HG03558 (cell line): ENCODE results near the gene SLC9A7.
A peak's percentile ranks its signal among the peaks of the same experiment; 100 is the strongest.
"Not testable (repeated sequence)": the region's sequence is repeated elsewhere in the genome, so short reads cannot be mapped to it uniquely, and the experiment has no call there.

ENCODE experiments used
- ATAC-seq: cut with Tn5 transposase; IDR thresholded peaks from one replicate; pipeline ENCODE4 v1.9.1; 2021; ENCODE audit warnings: moderate number of reproducible peaks; ENCODE audit not compliant: unreplicated experiment; ENCODE audit errors: extremely low read depth

SLC9A7 gene

DNA sequence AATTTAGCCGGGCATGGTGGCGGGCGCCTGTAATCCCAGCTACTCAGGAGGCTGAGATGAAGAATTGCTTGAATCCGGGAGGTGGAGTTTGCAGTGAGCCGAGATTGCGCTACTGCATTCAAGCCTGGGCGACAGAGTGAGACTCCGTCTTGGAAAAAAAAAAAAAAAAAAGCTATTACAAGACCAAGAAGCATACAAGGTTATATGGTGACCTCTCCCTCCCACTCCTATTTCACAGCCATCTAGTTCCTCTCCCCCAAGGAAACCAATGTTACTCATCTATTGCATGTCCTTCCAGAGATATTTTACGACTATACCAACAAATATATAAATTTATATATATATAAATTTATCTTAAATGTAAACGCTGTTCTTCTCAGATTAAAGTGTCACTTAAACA is 3.2 kb downstream of the SLC9A7 start:
- no peak for ATAC-seq

- ATAC-seq, result no peak
These were observed 4.3 kb downstream of the SLC9A7 start for GRCh38 chrX:46754586-46755061.

DNA sequence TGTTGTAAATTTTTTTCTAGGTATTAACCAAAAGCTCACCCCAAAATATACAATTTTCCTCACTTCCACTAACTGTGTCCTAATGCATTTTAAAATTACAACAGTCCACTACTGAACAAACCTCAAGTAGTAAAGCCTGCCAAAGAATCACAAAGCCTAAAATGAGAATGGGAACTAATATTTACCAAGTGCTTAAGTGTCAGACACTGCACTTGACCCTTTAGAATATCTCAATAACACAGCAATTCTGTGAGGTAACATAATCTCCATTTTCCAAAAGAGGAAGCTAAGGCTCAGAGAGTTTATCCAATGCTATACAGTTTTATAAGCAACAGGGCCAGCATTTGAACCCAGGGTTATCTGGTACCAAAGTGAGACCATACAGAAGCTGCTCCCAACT is 4.9 kb downstream of the SLC9A7 start:
- no peak for ATAC-seq

GRCh38 chrX:46750889-46751288 is 8.0 kb downstream of the SLC9A7 start:
- no peak for ATAC-seq

- ATAC-seq, result no peak
These were observed 14.9 kb downstream of the SLC9A7 start for GRCh38 chrX:46744009-46744408.

- ATAC-seq, result no peak
These were observed 15.9 kb downstream of the SLC9A7 start for GRCh38 chrX:46743046-46743445.

DNA sequence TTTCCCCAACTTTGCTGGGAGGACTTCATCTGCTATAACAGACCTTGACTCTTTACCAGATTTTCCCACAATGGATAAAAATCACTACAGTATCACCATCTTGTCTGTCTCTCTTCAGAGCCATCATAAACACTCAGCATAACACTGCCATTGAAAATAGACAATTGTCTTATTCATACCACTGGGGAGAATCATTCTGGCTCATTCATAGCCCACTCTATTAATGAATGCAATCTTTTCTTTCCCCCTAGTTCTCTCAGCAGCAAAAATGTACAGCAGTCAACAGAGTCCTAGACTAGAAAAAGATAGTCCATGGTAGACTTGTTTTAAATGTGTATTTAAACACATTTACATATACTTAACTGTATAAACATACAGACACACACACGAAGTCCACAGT is 19.2 kb downstream of the SLC9A7 start:
- no peak for ATAC-seq

GRCh38 chrX:46737462-46737861 is 21.5 kb downstream of the SLC9A7 start:
- no peak for ATAC-seq

- no peak for ATAC-seq
These were observed 21.9 kb downstream of the SLC9A7 start for GRCh38 chrX:46737041-46737440.

GRCh38 chrX:46735622-46736021 is 23.3 kb downstream of the SLC9A7 start:
- ATAC-seq, result no peak

GRCh38 chrX:46733226-46733625 is 25.7 kb downstream of the SLC9A7 start:
- ATAC-seq, result no peak

- ATAC-seq, result no peak
These were observed 28.2 kb downstream of the SLC9A7 start for GRCh38 chrX:46730765-46731164.

DNA sequence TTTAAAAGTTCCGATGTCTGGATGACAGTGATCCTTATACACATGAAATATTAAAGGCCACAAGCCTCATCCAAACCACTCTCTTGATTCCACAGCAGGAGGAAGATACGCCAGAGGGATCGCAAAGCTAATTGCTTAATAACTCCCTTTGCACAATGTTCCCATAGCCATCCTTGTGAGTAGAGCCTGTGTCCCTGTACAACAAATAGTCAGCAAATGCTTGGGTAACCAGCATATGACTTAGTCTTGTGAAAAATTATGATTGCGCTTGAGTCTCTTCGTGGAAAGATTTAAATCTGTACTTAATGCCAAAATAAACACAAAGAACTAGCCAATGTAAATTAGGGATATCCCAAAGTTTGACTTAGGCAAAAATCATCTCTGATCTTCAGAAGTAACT is 31.5 kb downstream of the SLC9A7 start:
- no peak for ATAC-seq

- not testable (repeated sequence) for ATAC-seq
These were observed 35.4 kb downstream of the SLC9A7 start for GRCh38 chrX:46723569-46723927.

GRCh38 chrX:46722742-46723568 is 36.0 kb downstream of the SLC9A7 start:
- no peak for ATAC-seq

- ATAC-seq, result no peak
These were observed 42.1 kb downstream of the SLC9A7 start for GRCh38 chrX:46716796-46717195.

GRCh38 chrX:46715997-46716396 is 42.9 kb downstream of the SLC9A7 start:
- no peak for ATAC-seq

DNA sequence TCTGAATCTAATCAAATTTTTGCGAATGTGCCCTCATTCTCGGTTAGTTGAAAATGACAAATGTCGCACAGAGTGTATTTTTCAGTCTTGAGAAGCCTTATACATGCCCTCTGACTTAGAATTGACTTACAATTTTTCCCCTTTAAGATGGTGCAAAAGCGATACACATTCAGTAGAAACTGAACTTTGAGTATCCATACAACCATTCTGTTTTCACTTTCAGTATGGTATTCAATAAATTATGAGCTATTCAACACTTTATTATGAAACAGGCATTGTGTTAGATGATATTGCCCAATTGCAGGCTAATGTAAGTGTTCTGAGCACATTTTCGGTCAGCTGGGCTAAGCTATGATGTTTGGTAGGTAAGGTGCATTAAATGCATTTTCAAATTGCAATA is 43.4 kb downstream of the SLC9A7 start:
- ATAC-seq, result no peak

DNA sequence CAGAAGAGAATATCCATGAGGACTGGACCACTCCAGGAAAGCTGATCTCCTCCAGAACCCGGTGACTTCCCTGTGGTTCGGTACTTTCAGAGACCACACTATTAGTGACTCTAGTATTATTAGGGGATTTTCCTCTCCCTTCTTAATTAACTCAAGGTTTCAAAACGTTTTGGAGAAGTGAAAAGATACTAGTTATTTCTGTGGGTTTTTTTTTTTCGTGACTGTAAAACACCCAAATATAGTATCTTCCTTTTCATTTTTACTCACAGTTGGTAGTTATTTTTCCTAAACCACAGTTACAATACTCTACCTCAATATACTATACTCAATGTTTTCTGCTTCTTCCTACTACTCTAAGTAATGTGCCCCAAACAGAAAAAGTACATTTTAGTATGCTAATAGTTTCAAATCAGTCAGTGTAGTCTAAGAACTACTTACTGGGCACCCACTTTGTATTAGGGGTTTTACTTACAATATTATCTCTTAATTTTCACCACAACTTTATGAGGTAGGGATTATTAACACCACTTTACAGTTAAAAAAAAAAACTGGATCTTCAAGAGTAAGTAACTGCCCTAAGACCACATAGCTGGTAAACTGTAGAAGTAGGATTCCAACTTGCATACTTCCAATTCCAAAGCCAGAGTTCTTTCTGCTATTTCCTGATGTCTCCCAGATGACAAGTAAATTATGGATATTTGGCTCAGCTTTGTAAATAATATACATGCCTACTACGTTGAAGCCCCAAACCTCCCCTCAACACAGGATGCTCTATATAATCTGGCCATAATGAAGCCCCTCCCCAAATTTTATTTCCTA is 45.0 kb downstream of the SLC9A7 start:
- ATAC-seq, result peak; percentile 53

DNA sequence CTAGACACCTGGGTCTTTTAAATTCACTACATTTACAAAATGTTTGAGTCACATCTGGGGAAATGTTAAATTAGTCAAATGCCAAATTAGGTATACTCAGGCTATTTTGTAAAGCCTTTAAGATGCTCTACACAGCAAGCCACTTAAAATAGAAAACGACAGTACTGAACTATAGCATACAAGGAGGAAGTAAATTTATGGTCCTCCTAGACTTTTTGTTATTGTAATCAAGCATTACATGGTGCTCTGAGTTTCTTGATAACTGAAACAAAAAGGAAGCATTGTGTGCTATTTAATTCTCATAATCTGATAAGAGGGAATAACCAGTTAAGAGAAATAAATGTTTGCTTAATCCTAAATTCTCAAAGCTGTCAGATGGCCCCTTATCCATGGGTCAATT is 46.2 kb downstream of the SLC9A7 start:
- ATAC-seq, result no peak

GRCh38 chrX:46710927-46711623 is 47.8 kb downstream of the SLC9A7 start:
- no peak for ATAC-seq
